ENCODE measurements around the gene SMARCB1. TPM values are rescaled to one million over a fixed set of nuclear protein-coding genes. Genes with fewer than 3 reads are reported as not detected.

SMARCB1 gene
- total and polyA plus RNA-seq, 2 of the 4 experiments (the other 2 are of a cell fraction): 110 to 159 TPM

DNA sequence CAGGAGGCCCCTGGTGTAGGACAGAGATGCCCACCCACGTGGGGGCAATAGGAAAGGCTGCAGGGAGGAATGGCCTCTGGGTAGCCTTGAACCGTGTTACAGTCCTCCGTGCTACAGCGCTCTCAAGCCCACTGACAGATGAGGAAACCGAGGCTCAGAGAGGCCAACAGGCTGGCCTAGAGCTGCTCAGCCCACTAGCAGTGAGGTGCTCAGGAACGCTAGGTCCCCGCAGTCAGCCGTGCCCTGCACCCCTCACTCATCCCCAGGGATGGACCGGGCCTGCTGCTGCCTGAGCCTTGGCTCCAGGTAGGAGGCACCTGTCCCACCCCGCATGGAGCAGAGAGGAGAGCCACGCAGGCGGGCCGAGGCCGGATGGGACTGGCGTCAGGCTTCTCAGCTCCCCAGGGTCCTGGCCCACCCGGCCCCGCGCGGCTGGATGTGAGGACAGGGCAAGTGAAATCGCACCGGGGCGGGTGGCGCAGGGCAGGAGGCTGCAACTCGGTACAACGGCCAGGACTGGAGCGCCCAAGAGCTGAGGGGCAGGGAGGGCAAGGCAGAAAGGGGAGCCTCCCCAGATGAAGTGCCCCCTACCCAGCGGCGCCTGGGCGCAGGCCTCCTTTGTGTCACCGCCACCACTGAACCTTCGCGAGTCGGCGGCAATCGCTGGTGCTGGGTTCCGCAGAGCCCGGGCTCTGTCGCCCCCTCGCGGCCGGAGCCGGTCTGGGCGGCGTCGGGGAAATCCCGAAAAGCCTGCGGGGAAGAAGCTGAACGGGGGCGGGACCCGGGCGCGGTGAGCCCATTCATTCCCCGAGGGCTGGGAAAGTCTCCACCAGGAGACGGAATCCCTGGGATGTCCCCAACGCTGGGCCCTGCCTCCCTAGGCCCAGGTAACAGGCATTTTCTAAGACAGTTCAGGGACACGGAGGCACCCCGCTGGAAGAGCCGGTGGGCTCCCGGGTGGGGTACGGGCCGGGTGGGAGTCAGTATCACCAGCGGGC lies 62.5 kb downstream of the SMARCB1 start:
- H3K27ac ChIP-seq (ENCODE audit: insufficient read depth, low read length): no peak overlapping the region
- no peak overlapping the region for H3K4me3 ChIP-seq (ENCODE audit: insufficient read depth, low read depth, low read length)
- in situ Hi-C loops (cut with MboI; ENCODE audit: low sequenced_read_pairs): loop anchor here (10.0 kb wide), 2 partner anchors 225 to 325 kb away; no protein-coding TSS in a partner anchor

More for the DNA sequence above, 62.5 kb downstream of the SMARCB1 start:
- TF ChIP-seq POLR2A (IDR thresholded peaks at IDR 0.05; ENCODE audit: low read depth, low read length) (peak; percentile 48; the same call in 1 of the 2 replicates), MAZ (IDR thresholded peaks at IDR 0.05; ENCODE audit: borderline replicate concordance, low read depth, low read length) (peak; percentile 41; the same call in 1 of the 2 replicates), CHD1 (IDR thresholded peaks at IDR 0.05; ENCODE audit: low read depth, low read length) (no peak), SMC3 (IDR thresholded peaks at IDR 0.05; ENCODE audit: low read depth, low read length) (peak; percentile 83), MAFK (IDR thresholded peaks at IDR 0.05; ENCODE audit: low read depth, low read length) (no peak), RAD21 (IDR thresholded peaks at IDR 0.05; ENCODE audit: low read length) (peak; percentile 98), BHLHE40 (IDR thresholded peaks at IDR 0.05; ENCODE audit: low read depth, low read length) (no peak)
- TF ChIP-seq, protein P1, sequence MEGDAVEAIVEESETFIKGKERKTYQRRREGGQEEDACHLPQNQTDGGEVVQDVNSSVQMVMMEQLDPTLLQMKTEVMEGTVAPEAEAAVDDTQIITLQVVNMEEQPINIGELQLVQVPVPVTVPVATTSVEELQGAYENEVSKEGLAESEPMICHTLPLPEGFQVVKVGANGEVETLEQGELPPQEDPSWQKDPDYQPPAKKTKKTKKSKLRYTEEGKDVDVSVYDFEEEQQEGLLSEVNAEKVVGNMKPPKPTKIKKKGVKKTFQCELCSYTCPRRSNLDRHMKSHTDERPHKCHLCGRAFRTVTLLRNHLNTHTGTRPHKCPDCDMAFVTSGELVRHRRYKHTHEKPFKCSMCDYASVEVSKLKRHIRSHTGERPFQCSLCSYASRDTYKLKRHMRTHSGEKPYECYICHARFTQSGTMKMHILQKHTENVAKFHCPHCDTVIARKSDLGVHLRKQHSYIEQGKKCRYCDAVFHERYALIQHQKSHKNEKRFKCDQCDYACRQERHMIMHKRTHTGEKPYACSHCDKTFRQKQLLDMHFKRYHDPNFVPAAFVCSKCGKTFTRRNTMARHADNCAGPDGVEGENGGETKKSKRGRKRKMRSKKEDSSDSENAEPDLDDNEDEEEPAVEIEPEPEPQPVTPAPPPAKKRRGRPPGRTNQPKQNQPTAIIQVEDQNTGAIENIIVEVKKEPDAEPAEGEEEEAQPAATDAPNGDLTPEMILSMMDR (conservative IDR thresholded peaks at IDR 0.05; ENCODE audit: low read depth, low read length): peak; percentile 99
- TF ChIP-seq, protein P2, sequence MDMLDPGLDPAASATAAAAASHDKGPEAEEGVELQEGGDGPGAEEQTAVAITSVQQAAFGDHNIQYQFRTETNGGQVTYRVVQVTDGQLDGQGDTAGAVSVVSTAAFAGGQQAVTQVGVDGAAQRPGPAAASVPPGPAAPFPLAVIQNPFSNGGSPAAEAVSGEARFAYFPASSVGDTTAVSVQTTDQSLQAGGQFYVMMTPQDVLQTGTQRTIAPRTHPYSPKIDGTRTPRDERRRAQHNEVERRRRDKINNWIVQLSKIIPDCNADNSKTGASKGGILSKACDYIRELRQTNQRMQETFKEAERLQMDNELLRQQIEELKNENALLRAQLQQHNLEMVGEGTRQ (IDR thresholded peaks at IDR 0.05; ENCODE audit: low read depth, low read length): no peak
- Histone ChIP-seq H3K36me3 (ENCODE audit: control insufficient read depth, insufficient read depth, low read length) (no peaks in the 10 kb centered on the region), H2BK20ac (ENCODE audit: low read depth, low read length) (0 out of 2 replicates have a peak overlapping the region, but pooled peaks have one; percentile 8), H3K18ac (ENCODE audit: low read depth, low read length) (no peak overlapping the region), H2BK15ac (ENCODE audit: low read depth, low read length) (no peak overlapping the region; the same call in 2 of the 3 replicates), H3K23ac (ENCODE audit: low read depth, low read length) (no peak overlapping the region), H2AK9ac (replicated peaks; ENCODE audit: low read depth, low read length, poor library complexity) (peak overlapping the region; percentile 2), H3K9me1 (ENCODE audit: insufficient read depth, low read length) (no peaks in the 10 kb centered on the region), H3K27me3 (ENCODE audit: control insufficient read depth, insufficient read depth, low read length) (no peaks in the 10 kb centered on the region), H4K8ac (ENCODE audit: low read depth in 2 of 2, low read length in 2 of 2) (peak overlapping the region in 1 of 2 experiments; percentile 44; a peak in 1 of 4 replicates), H2AFZ (replicated peaks; ENCODE audit: low read length, poor library complexity) (peak overlapping the region; percentile 85), H4K20me1 (ENCODE audit: insufficient read depth, low read length) (no peaks in the 10 kb centered on the region), H3K4me2 (ENCODE audit: low read depth, low read length) (peak overlapping the region; percentile 79), H3K14ac (replicated peaks; ENCODE audit: low read depth, low read length) (no peak overlapping the region), H2BK120ac (ENCODE audit: low read depth, low read length) (no peak overlapping the region), H2BK5ac (ENCODE audit: low read depth, low read length, poor library complexity, severe bottlenecking) (no peak overlapping the region), H4K5ac (ENCODE audit: low read depth, low read length) (no peak overlapping the region), H3K56ac (ENCODE audit: extremely low read depth, insufficient read depth, low read length) (no peak overlapping the region), H4K91ac (ENCODE audit: insufficient read depth, low read depth, low read length) (no peak overlapping the region), H3K79me1 (ENCODE audit: low read depth in 1 of 2, low read length in 2 of 2) (no peaks in the 10 kb centered on the region), H3K9ac (ENCODE audit: low read depth, low read length) (no peak overlapping the region), H3K9me3 (ENCODE audit: control insufficient read depth, insufficient read depth, low read length) (no peaks in the 10 kb centered on the region), H3K4ac (ENCODE audit: low read depth, low read length) (no peak overlapping the region), H3K4me1 (ENCODE audit: control insufficient read depth, insufficient read depth, low read length) (peaks cover 17% of the 10 kb centered on the region), H2AK5ac (ENCODE audit: low read depth, low read length) (peak overlapping the region; percentile 58; the same call in 1 of the 2 replicates)
- BruUV-seq (replicated peaks): no TSS peak
- intact Hi-C loops (cut with micrococcal nuclease) (loop anchor here (5.0 kb wide), 3 partner anchors 77 to 307 kb away; partner anchors contain the start of gene MMP11), dilution Hi-C loops (cut with HindIII; ENCODE audit: low sequenced_read_pairs, unreplicated experiment) (no loop called here)
- 33% methylated on average over 13 of the region's 62 CpGs; no CpG with 5 or more reads in 1 of the 2 experiments for WGBS, 2 experiments (ENCODE audit: extremely low coverage in 2 of 2, insufficient read length in 1 of 2)
- ATAC-seq (ENCODE audit: low read depth) (peak; percentile 98), DNase-seq (peak; percentile 51)
- POLR2A ChIA-PET (ENCODE audit: unreplicated experiment): interaction anchor here (0.6 kb wide), 1 partner anchor 97 kb away, joined by 3 read pairs; no protein-coding TSS in a partner anchor
- CTCF ChIA-PET: interaction anchor here (0.6 to 1.4 kb wide), 13 partner anchors 8 to 463 kb away, joined by 3 to 10 read pairs (median 5); partner anchors contain the start of genes CHCHD10 and SLC2A11
